Activated CD4-positive, alpha-beta T cell treated with anti-CD3 and anti-CD28 coated beads for 48 hours (primary cell): ENCODE results near the gene PPM1N.

ENCODE experiments used
- DNase-seq: peaks from one replicate; pipeline ENCODE4 v3.0.0-alpha.2; 2020

PPM1N gene

GRCh38 chr19:45498411-45499195 is at the start of gene PPM1N:
Gene PPM1N (plus strand): TSS chr19:45498443. CDS start chr19:45498473, 30 bp downstream.
- DNase-seq: peak; percentile 74

GRCh38 chr19:45448887-45449299 is 49.4 kb upstream of the PPM1N start:
- DNase-seq: no peak

GRCh38 chr19:45450012-45450333 is 48.3 kb upstream of the PPM1N start:
- no peak for DNase-seq

- DNase-seq: peak; percentile 45
Observed at GRCh38 chr19:45451131-45451849, 47.0 kb upstream of the PPM1N start.

GRCh38 chr19:45451850-45452387 is 46.3 kb upstream of the PPM1N start:
- no peak for DNase-seq

- DNase-seq: peak; percentile 76
Observed at GRCh38 chr19:45455707-45456499, 42.3 kb upstream of the PPM1N start.

GRCh38 chr19:45456500-45456815 is 41.8 kb upstream of the PPM1N start:
- DNase-seq: no peak

GRCh38 chr19:45457776-45458175 is 40.5 kb upstream of the PPM1N start:
- DNase-seq: no peak

- no peak for DNase-seq
Observed at GRCh38 chr19:45460807-45461347, 37.4 kb upstream of the PPM1N start.

- DNase-seq: no peak
Observed at GRCh38 chr19:45462174-45462573, 36.1 kb upstream of the PPM1N start.

GRCh38 chr19:45463241-45463640 is 35.0 kb upstream of the PPM1N start:
- no peak for DNase-seq

- DNase-seq: no peak
Observed at GRCh38 chr19:45464274-45464673, 34.0 kb upstream of the PPM1N start.

- no peak for DNase-seq
Observed at GRCh38 chr19:45464852-45465441, 33.3 kb upstream of the PPM1N start.

- DNase-seq: no peak
Observed at GRCh38 chr19:45467115-45467455, 31.2 kb upstream of the PPM1N start.

GRCh38 chr19:45467456-45468158 is 30.6 kb upstream of the PPM1N start, which contains the start of gene FOSB:
Gene FOSB (plus strand): TSS chr19:45467996. CDS start chr19:45468587, 591 bp downstream.
- peak; percentile 95 for DNase-seq

GRCh38 chr19:45468159-45468651 is 30.0 kb upstream of the PPM1N start:
- peak; percentile 46 for DNase-seq

GRCh38 chr19:45468803-45469131 is 29.5 kb upstream of the PPM1N start:
- DNase-seq: no peak

- peak; percentile 97 for DNase-seq
Observed at GRCh38 chr19:45469132-45469944, 28.9 kb upstream of the PPM1N start.

- DNase-seq: peak; percentile 27
Observed at GRCh38 chr19:45469945-45470761, 28.1 kb upstream of the PPM1N start.

- no peak for DNase-seq
Observed at GRCh38 chr19:45470762-45471081, 27.5 kb upstream of the PPM1N start.
